GM12874 (cell line): ENCODE results near the gene NGRN.

Experiments used
- TF ChIP-seq, protein P1 (sequence below): IDR thresholded peaks from 2 replicates; pipeline ENCODE4 v1.5.1; 2011; ENCODE audit warnings: low read depth, mild to moderate bottlenecking, control low read depth, low read length, moderate library complexity; ENCODE audit not compliant: insufficient read depth

The NGRN gene, protein sequence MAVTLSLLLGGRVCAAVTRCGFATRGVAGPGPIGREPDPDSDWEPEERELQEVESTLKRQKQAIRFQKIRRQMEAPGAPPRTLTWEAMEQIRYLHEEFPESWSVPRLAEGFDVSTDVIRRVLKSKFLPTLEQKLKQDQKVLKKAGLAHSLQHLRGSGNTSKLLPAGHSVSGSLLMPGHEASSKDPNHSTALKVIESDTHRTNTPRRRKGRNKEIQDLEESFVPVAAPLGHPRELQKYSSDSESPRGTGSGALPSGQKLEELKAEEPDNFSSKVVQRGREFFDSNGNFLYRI

GRCh38 chr15:90265271-90266060, at the start of gene NGRN:
Gene NGRN (plus strand): TSS chr15:90265672. CDS start chr15:90265713, 41 bp downstream.
- TF ChIP-seq, protein P1, sequence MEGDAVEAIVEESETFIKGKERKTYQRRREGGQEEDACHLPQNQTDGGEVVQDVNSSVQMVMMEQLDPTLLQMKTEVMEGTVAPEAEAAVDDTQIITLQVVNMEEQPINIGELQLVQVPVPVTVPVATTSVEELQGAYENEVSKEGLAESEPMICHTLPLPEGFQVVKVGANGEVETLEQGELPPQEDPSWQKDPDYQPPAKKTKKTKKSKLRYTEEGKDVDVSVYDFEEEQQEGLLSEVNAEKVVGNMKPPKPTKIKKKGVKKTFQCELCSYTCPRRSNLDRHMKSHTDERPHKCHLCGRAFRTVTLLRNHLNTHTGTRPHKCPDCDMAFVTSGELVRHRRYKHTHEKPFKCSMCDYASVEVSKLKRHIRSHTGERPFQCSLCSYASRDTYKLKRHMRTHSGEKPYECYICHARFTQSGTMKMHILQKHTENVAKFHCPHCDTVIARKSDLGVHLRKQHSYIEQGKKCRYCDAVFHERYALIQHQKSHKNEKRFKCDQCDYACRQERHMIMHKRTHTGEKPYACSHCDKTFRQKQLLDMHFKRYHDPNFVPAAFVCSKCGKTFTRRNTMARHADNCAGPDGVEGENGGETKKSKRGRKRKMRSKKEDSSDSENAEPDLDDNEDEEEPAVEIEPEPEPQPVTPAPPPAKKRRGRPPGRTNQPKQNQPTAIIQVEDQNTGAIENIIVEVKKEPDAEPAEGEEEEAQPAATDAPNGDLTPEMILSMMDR = no peak

- TF ChIP-seq, protein P1 = no peak
Observed at GRCh38 chr15:90217671-90218394, 47.6 kb upstream of the NGRN start.

DNA sequence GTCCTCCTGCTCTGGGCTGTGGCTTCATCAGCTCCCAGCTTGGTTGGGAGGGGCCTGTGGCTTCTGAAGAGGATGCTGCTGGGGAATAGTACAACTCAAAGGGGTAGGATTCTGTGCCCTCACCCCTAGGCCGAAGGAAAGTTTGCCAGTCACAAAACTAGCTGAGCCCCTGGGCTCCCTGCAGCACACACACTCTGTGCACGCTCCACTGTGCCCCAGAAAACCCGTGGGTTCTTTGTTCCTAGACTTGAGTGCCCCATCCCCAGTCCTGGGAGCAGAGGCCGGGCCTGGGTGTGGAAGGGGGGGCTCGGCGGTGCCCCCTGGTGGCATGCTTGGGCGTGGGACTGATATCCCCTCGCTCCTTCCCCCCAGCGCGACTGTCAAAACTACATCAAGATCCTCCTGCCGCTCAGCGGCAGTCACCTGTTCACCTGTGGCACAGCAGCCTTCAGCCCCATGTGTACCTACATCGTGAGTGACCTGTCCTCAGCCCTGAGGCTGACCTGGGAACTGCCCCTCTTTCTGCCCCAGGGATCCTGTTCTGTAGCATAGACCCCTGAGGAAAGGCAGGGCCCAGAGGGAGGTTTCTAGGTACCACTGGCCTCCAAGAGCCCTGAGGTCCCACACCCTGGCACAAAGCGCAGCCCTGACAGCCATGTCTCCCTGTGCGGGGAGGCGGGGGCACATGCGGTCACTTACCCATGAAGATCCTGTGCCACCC, 45.9 kb upstream of the NGRN start:
- TF ChIP-seq, protein P1 = peak; percentile 81

DNA sequence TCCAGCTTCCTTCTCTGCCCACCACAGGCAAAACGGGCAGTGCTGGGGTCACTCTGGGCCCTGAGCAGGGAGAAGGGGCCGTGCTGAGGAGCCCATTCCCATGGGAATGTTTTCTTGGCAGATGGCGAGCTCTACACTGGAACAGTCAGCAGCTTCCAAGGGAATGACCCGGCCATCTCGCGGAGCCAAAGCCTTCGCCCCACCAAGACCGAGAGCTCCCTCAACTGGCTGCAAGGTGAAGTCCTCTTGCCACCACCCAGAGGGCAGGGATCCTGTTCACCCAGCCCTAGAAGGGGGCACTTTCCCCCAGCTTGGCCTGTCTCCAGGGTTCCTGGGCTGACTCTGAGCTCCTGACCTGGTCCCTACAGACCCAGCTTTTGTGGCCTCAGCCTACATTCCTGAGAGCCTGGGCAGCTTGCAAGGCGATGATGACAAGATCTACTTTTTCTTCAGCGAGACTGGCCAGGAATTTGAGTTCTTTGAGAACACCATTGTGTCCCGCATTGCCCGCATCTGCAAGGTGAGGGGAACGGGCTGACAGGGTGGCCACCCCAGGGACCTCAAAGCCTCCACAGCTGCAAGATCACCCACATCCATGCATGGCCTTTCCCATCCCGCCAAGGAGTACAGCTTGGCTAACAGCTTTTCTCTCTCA, 44.1 kb upstream of the NGRN start:
- TF ChIP-seq, protein P1 = peak; percentile 86

- TF ChIP-seq, protein P1 = no peak
Observed at GRCh38 chr15:90222547-90222946, 42.9 kb upstream of the NGRN start.

GRCh38 chr15:90223441-90224165, 41.9 kb upstream of the NGRN start:
- TF ChIP-seq, protein P1 = no peak
